NB4 (cell line): Measurements from ENCODE around the gene LMO2.

Experiments used
- CTCF ChIP-seq: IDR thresholded peaks from one replicate; pipeline ENCODE4 v1.5.1; 2012; ENCODE audit warnings: low read depth, low read length
- MYC ChIP-seq: IDR thresholded peaks from 2 replicates; pipeline ENCODE4 v1.6.1; 2011; ENCODE audit warnings: low read depth, low read length
- POLR2A ChIP-seq: IDR thresholded peaks from 2 replicates; pipeline ENCODE4 v1.6.1; 2011; ENCODE audit warnings: mild to moderate bottlenecking; ENCODE audit not compliant: insufficient read length; ENCODE audit errors: extremely low read depth
- TF ChIP-seq, protein P1 (sequence below): IDR thresholded peaks from 2 replicates; pipeline ENCODE4 v1.6.1; 2011; ENCODE audit warnings: low read depth, low read length

DNA sequence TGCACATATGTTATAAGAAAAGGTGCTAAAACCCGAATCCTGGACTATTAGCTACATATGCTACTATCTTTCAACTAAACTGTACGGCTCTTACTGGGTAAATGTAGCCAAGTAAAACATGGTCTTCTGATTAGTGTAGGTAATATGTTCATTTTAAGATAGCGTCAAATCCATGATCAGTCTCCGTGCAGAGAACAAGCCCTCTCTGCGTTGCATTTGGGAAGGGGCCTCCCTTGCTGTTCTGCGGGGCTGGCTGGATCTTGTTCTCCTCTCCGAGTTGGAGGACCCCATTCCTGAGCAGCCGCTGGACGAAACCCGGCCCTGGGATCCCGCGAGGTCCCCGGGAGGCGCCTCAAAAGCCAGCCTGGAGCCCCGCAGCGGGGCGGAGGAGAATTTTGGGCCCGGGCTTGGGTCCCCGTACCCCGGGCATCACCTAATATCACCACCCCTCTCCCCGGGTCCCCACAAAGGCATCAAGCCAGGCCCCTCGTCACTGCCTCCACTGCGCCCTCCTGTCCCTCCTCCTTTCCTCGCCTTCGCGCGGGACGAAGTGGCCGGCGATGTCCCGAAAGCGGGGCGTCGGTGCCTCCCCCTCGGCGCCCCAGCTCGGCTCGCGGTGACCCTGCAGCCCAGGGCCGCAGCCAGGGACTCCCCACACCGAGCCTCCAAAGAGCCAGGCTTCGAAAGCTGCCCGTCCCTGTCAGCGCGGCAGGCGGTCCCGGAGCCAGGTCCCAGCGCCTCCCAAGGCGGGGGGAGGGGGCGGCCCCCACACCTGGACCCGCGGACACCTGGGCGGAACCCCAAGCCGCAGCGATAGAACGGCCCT is 63.1 kb downstream of the LMO2 start:
- TF ChIP-seq CTCF (no peak), POLR2A (no peak), MYC (no peak)
- TF ChIP-seq, protein P1, sequence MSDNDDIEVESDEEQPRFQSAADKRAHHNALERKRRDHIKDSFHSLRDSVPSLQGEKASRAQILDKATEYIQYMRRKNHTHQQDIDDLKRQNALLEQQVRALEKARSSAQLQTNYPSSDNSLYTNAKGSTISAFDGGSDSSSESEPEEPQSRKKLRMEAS, result no peak
